Gastrocnemius medialis (tissue), 4 donors: ENCODE measurements around the gene PPCDC.

Experiments used
- POLR2A ChIP-seq, 2 donors: fragments of 450-650 bp; IDR thresholded peaks; one replicate each; pipeline ENCODE4 v1.6.1; 2017; ENCODE audit warnings: antibody characterized with exemption in 2 of 2, mild to moderate bottlenecking in 2 of 2, moderate library complexity in 2 of 2
- TF ChIP-seq, protein P1 (sequence below), 5 experiments: fragments of 450-650 bp in 3 of 5; fragments of 200-600 bp in 2 of 5; sonication (generic) in 2 of 5; IDR thresholded peaks in 4 of 5; conservative IDR thresholded peaks in 1 of 5; 1 replicate in 4 of 5; 2 replicates in 1 of 5; pipeline ENCODE4 v1.5.1; 2016 to 2019; ENCODE audit warnings: antibody characterized with exemption in 5 of 5, mild to moderate bottlenecking in 3 of 5, moderate library complexity in 3 of 5

DNA sequence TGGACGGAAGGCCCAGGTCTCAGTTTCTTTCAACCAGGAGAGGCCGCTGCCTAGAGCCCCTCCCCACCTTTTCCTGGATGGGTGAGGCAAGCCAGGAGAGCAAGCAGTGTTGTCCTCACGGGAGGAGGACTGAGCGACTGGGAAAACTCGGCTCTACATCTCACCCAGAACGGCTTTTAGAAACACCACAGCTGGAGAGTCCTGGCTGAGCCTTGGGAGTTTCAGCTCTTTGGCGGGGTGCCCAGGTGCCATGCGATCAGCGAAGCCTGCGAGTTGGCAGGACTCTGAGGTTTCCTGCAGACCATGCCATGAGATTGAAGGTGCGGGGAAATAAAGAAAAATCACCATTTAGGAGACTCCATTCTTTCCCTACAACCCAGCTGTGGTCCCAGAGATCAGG is 26.0 kb downstream of the PPCDC start:
- no peak for TF ChIP-seq POLR2A (IDR thresholded peaks at IDR 0.05)
- TF ChIP-seq, protein P1, sequence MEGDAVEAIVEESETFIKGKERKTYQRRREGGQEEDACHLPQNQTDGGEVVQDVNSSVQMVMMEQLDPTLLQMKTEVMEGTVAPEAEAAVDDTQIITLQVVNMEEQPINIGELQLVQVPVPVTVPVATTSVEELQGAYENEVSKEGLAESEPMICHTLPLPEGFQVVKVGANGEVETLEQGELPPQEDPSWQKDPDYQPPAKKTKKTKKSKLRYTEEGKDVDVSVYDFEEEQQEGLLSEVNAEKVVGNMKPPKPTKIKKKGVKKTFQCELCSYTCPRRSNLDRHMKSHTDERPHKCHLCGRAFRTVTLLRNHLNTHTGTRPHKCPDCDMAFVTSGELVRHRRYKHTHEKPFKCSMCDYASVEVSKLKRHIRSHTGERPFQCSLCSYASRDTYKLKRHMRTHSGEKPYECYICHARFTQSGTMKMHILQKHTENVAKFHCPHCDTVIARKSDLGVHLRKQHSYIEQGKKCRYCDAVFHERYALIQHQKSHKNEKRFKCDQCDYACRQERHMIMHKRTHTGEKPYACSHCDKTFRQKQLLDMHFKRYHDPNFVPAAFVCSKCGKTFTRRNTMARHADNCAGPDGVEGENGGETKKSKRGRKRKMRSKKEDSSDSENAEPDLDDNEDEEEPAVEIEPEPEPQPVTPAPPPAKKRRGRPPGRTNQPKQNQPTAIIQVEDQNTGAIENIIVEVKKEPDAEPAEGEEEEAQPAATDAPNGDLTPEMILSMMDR (IDR thresholded peaks at IDR 0.05 in 4 of 5, conservative IDR thresholded peaks at IDR 0.05 in 1 of 5): no peak
